Caco-2 (cell line): ENCODE measurements around the gene EPHB2. TPM values are rescaled to one million over a fixed set of nuclear protein-coding genes. Genes with fewer than 3 reads are reported as not detected.

Experiments
- BruUV-seq: library from RNA; stranded (reverse); fragments of 400-500 nt; replicated peaks from 2 replicates; lab custom pipeline; 2021; lab: Mats Ljungman, UMichigan
- CTCF ChIA-PET: fragments of 300-600 bp; sonication (Branson Sonifier 250); formaldehyde crosslinking; loops from one replicate; lab custom pipeline; 2022; ENCODE audit warnings: antibody characterized with exemption; lab: Charles Lee
- POLR2A ChIA-PET: fragments of 300-600 bp; sonication (Branson Sonifier 250); formaldehyde crosslinking; loops from one replicate; lab custom pipeline; 2022; ENCODE audit warnings: antibody characterized with exemption; lab: Charles Lee
- DNase-seq, 2 experiments: peaks; one replicate each; pipeline versions ENCODE4 v3.0.0 to v3.0.0-alpha.2; 2020 to 2022
- H3K27me3 ChIP-seq: replicated peaks from 2 replicates; pipeline ENCODE4 v1.6.0; 2011; ENCODE audit warnings: low read length; ENCODE audit not compliant: control insufficient read depth, insufficient read depth
- H3K36me3 ChIP-seq: 2 replicates; pipeline ENCODE4 v1.5.1; 2011; ENCODE audit warnings: low read length; ENCODE audit not compliant: control insufficient read depth, insufficient read depth
- H3K4me1 ChIP-seq: fragments of 250-450 bp; sonication (Bioruptor Pico); 2 replicates; pipeline ENCODE4 v1.5.1; 2020; ENCODE audit warnings: mild to moderate bottlenecking
- H3K4me3 ChIP-seq: 2 replicates; pipeline ENCODE4 v1.5.1; 2011; ENCODE audit warnings: low read depth, mild to moderate bottlenecking, control low read depth, low read length
- H3K9me3 ChIP-seq: fragments of 250-450 bp; sonication (Bioruptor Pico); 2 replicates; pipeline ENCODE4 v1.5.1; 2020; ENCODE audit warnings: mild to moderate bottlenecking, moderate library complexity
- H3K27ac Mint-ChIP-seq: one replicate; pipeline ENCODE4 v1.8.0; 2022; ENCODE audit warnings: mixed read lengths; ENCODE audit not compliant: unreplicated experiment
- H3K27me3 Mint-ChIP-seq: one replicate; pipeline ENCODE4 v1.8.0; 2022; ENCODE audit warnings: mixed read lengths; ENCODE audit not compliant: insufficient read depth, unreplicated experiment
- H3K36me3 Mint-ChIP-seq: one replicate; pipeline ENCODE4 v1.8.0; 2022; ENCODE audit warnings: mild to moderate bottlenecking, mixed read lengths; ENCODE audit not compliant: insufficient read depth, unreplicated experiment
- H3K4me1 Mint-ChIP-seq: one replicate; pipeline ENCODE4 v1.8.0; 2022; ENCODE audit warnings: low read depth, mixed read lengths; ENCODE audit not compliant: unreplicated experiment
- H3K4me3 Mint-ChIP-seq: one replicate; pipeline ENCODE4 v1.8.0; 2022; ENCODE audit warnings: mild to moderate bottlenecking, moderate library complexity, mixed read lengths; ENCODE audit not compliant: unreplicated experiment
- H3K9me3 Mint-ChIP-seq: one replicate; pipeline ENCODE4 v1.8.0; 2022; ENCODE audit warnings: mixed read lengths; ENCODE audit not compliant: unreplicated experiment
- intact Hi-C: fragments of 100-400 bp; cut with micrococcal nuclease; formaldehyde crosslinking; loops from one replicate; pipeline ENCODE4 v1.10.0; 2022; ENCODE audit not compliant: unreplicated experiment
- total RNA-seq: library from RNA; stranded (reverse); gene quantifications from 2 replicates; pipeline ENCODE4 v1.2.3, GENCODE V29; 2022
- TF ChIP-seq, protein P1 (sequence below), 2 experiments: fragments of 200-600 bp in 1 of 2; IDR thresholded peaks; 1 replicate in 1 of 2; 2 replicates in 1 of 2; pipeline versions ENCODE4 v1.5.1 to v1.8.0; 2011 to 2022; ENCODE audit warnings: antibody characterized with exemption in 1 of 2, control low read depth in 1 of 2, inconsistent platforms in 1 of 2, low read depth in 1 of 2, low read length in 1 of 2, mild to moderate bottlenecking in 1 of 2, moderate library complexity in 1 of 2; ENCODE audit not compliant: insufficient read depth in 1 of 2, severe bottlenecking in 1 of 2, unreplicated experiment in 1 of 2

The EPHB2 gene
- total RNA-seq, 1 experiment from 2014 or later: 30.1 TPM

GRCh38 chr1:22830041-22830566 is 119.5 kb downstream of the EPHB2 start:
- no peak for DNase-seq
- TF ChIP-seq, protein P1, sequence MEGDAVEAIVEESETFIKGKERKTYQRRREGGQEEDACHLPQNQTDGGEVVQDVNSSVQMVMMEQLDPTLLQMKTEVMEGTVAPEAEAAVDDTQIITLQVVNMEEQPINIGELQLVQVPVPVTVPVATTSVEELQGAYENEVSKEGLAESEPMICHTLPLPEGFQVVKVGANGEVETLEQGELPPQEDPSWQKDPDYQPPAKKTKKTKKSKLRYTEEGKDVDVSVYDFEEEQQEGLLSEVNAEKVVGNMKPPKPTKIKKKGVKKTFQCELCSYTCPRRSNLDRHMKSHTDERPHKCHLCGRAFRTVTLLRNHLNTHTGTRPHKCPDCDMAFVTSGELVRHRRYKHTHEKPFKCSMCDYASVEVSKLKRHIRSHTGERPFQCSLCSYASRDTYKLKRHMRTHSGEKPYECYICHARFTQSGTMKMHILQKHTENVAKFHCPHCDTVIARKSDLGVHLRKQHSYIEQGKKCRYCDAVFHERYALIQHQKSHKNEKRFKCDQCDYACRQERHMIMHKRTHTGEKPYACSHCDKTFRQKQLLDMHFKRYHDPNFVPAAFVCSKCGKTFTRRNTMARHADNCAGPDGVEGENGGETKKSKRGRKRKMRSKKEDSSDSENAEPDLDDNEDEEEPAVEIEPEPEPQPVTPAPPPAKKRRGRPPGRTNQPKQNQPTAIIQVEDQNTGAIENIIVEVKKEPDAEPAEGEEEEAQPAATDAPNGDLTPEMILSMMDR (IDR thresholded peaks at IDR 0.05; ENCODE audit: insufficient read depth in 1 of 2, low read depth in 1 of 2, low read length in 1 of 2, severe bottlenecking in 1 of 2, unreplicated experiment in 1 of 2): no peak
- Mint-ChIP-seq H3K36me3 (peaks cover 7% of the 10 kb centered on the region), H3K9me3 (no peaks in the 10 kb centered on the region), H3K27me3 (no peaks in the 10 kb centered on the region), H3K4me1 (peaks cover 25% of the 10 kb centered on the region), H3K4me3 (no peak overlapping the region), H3K27ac (no peak overlapping the region)
- Histone ChIP-seq H3K27me3 (no peaks in the 10 kb centered on the region), H3K4me1 (peaks cover 43% of the 10 kb centered on the region), H3K4me3 (no peak overlapping the region), H3K36me3 (no peaks in the 10 kb centered on the region; the same call in 1 of the 2 replicates), H3K9me3 (no peaks in the 10 kb centered on the region)
- intact Hi-C loops: no loop called here
- BruUV-seq: no TSS peak
- POLR2A ChIA-PET: no interaction called here
- CTCF ChIA-PET: no interaction called here

GRCh38 chr1:22830757-22831340 is 120.2 kb downstream of the EPHB2 start:
- Mint-ChIP-seq H3K27me3 (no peaks in the 10 kb centered on the region), H3K36me3 (peaks cover 7% of the 10 kb centered on the region), H3K4me3 (no peak overlapping the region), H3K4me1 (peaks cover 20% of the 10 kb centered on the region), H3K27ac (no peak overlapping the region), H3K9me3 (no peaks in the 10 kb centered on the region)
- H3K4me1 ChIP-seq: peaks cover 36% of the 10 kb centered on the region
- H3K4me3 ChIP-seq: no peak overlapping the region
- TF ChIP-seq, protein P1 (IDR thresholded peaks at IDR 0.05; ENCODE audit: insufficient read depth in 1 of 2, low read depth in 1 of 2, low read length in 1 of 2, severe bottlenecking in 1 of 2, unreplicated experiment in 1 of 2): no peak
- CTCF ChIA-PET: no interaction called here
- POLR2A ChIA-PET: no interaction called here
- H3K9me3 ChIP-seq: no peaks in the 10 kb centered on the region
- H3K27me3 ChIP-seq: no peaks in the 10 kb centered on the region
- H3K36me3 ChIP-seq: no peaks in the 10 kb centered on the region; the same call in 1 of the 2 replicates
- intact Hi-C loops: no loop called here
- BruUV-seq: no TSS peak
- no peak for DNase-seq

- intact Hi-C loops: no loop called here
- DNase-seq: no peak
- BruUV-seq: no TSS peak
- TF ChIP-seq, protein P1 (IDR thresholded peaks at IDR 0.05; ENCODE audit: insufficient read depth in 1 of 2, low read depth in 1 of 2, low read length in 1 of 2, severe bottlenecking in 1 of 2, unreplicated experiment in 1 of 2): no peak
- H3K27me3 ChIP-seq: no peaks in the 10 kb centered on the region
- ChIA-PET CTCF (no interaction called here), POLR2A (no interaction called here)
- H3K4me1 ChIP-seq: peaks cover 27% of the 10 kb centered on the region
- peaks cover 5% of the 10 kb centered on the region for H3K36me3 Mint-ChIP-seq
- H3K27me3 Mint-ChIP-seq: no peaks in the 10 kb centered on the region
- no peaks in the 10 kb centered on the region for H3K9me3 ChIP-seq
- no peak overlapping the region for H3K4me3 Mint-ChIP-seq
- no peaks in the 10 kb centered on the region for H3K9me3 Mint-ChIP-seq
- H3K4me1 Mint-ChIP-seq: peaks cover 13% of the 10 kb centered on the region
- H3K27ac Mint-ChIP-seq: no peak overlapping the region
- H3K4me3 ChIP-seq: no peak overlapping the region
- no peaks in the 10 kb centered on the region; the same call in 1 of the 2 replicates for H3K36me3 ChIP-seq
These were observed 121.2 kb downstream of the EPHB2 start for GRCh38 chr1:22831729-22832413.
